Tibial nerve (tissue), 4 donors: ENCODE results near the gene HRH4.

Experiments used
- EP300 ChIP-seq, 2 donors: sonication (generic); formaldehyde crosslinking; IDR thresholded peaks; one replicate each; pipeline ENCODE4 v1.6.1; 2017; ENCODE audit warnings: antibody characterized with exemption in 2 of 2, mild to moderate bottlenecking in 1 of 2
- POLR2A ChIP-seq, 2 donors: fragments of 450-650 bp; IDR thresholded peaks; one replicate each; pipeline ENCODE4 v1.6.1; 2017; ENCODE audit warnings: antibody characterized with exemption in 2 of 2, mild to moderate bottlenecking in 2 of 2, moderate library complexity in 2 of 2
- TF ChIP-seq, protein P1 (sequence below), 5 experiments: fragments of 200-600 bp in 3 of 5; fragments of 450-650 bp in 2 of 5; sonication (generic) in 3 of 5; IDR thresholded peaks; one replicate each; pipeline ENCODE4 v1.5.1; 2016 to 2019; ENCODE audit warnings: antibody characterized with exemption in 5 of 5, mild to moderate bottlenecking in 3 of 5, moderate library complexity in 2 of 5

DNA sequence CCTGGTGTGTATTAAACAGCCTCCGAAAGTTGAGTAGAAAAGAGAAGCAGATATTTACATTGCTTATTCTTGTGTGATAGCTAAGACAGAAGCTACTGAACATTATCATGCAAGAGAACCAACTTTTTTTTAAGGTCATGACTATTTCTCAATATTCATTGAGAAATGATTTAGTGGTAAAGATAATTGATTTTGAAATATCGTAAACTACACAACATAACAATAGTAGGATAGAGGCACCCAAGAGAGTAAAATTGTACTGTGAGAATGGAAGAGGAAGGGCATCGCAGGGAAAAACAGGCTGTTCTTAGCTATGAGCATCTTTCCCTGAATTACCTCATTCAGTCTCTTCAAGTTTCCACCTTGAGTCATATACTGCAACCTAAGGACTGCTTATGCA lies 25.2 kb downstream of the HRH4 start:
- TF ChIP-seq, protein P1, sequence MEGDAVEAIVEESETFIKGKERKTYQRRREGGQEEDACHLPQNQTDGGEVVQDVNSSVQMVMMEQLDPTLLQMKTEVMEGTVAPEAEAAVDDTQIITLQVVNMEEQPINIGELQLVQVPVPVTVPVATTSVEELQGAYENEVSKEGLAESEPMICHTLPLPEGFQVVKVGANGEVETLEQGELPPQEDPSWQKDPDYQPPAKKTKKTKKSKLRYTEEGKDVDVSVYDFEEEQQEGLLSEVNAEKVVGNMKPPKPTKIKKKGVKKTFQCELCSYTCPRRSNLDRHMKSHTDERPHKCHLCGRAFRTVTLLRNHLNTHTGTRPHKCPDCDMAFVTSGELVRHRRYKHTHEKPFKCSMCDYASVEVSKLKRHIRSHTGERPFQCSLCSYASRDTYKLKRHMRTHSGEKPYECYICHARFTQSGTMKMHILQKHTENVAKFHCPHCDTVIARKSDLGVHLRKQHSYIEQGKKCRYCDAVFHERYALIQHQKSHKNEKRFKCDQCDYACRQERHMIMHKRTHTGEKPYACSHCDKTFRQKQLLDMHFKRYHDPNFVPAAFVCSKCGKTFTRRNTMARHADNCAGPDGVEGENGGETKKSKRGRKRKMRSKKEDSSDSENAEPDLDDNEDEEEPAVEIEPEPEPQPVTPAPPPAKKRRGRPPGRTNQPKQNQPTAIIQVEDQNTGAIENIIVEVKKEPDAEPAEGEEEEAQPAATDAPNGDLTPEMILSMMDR (IDR thresholded peaks at IDR 0.05), result no peak
- TF ChIP-seq POLR2A (IDR thresholded peaks at IDR 0.05), result no peak
- no peak for TF ChIP-seq EP300 (IDR thresholded peaks at IDR 0.05)
